Activated CD4-positive, alpha-beta T cell treated with anti-CD3 and anti-CD28 coated beads for 36 hours (primary cell): ENCODE data around the gene NRSN1. TPM values are rescaled to one million over a fixed set of nuclear protein-coding genes. Genes with fewer than 3 reads are reported as not detected.
A peak's percentile ranks its signal among the peaks of the same experiment; 100 is the strongest.
"Not testable (repeated sequence)": the region's sequence is repeated elsewhere in the genome, so short reads cannot be mapped to it uniquely, and the experiment has no call there.

Experiments used
- ATAC-seq: fragments of 200-7000 bp; cut with Tn5 transposase; one replicate; pipeline ENCODE4 v1.10.0; 2021; ENCODE audit warnings: mild to moderate bottlenecking, moderate library complexity
- CTCF ChIA-PET: fragments of 350-600 bp; sonication (Branson Sonifier 250); formaldehyde crosslinking; loops from one replicate; lab custom pipeline; 2021; ENCODE audit warnings: antibody characterized with exemption; lab: Charles Lee
- POLR2A ChIA-PET: fragments of 350-600 bp; sonication (Branson Sonifier 250); formaldehyde crosslinking; loops from one replicate; lab custom pipeline; 2021; ENCODE audit warnings: antibody characterized with exemption, inconsistent platforms; lab: Charles Lee
- DNase-seq: peaks from one replicate; pipeline ENCODE4 v3.0.0-alpha.2; 2020
- H3K27ac Mint-ChIP-seq: one replicate; pipeline ENCODE4 v1.8.0; 2021; ENCODE audit warnings: mixed read lengths
- H3K27me3 Mint-ChIP-seq: one replicate; pipeline ENCODE4 v1.8.0; 2021; ENCODE audit warnings: mixed read lengths
- H3K36me3 Mint-ChIP-seq: one replicate; pipeline ENCODE4 v1.8.0; 2021; ENCODE audit warnings: low read depth, mixed read lengths
- H3K4me1 Mint-ChIP-seq: one replicate; pipeline ENCODE4 v1.8.0; 2021; ENCODE audit warnings: mixed read lengths
- H3K4me3 Mint-ChIP-seq: one replicate; pipeline ENCODE4 v1.8.0; 2021; ENCODE audit warnings: mild to moderate bottlenecking, moderate library complexity, mixed read lengths
- H3K9me3 Mint-ChIP-seq: one replicate; pipeline ENCODE4 v1.8.0; 2021; ENCODE audit warnings: low read depth, mixed read lengths
- intact Hi-C, 2 experiments: fragments of 100-400 bp; cut with DNase I in 1 of 2; cut with micrococcal nuclease in 1 of 2; formaldehyde crosslinking; loops; one replicate each; pipeline versions ENCODE4 v1.14.2 to v1.15.1; 2022 to 2024; cut with DNase I, micrococcal nuclease
- total RNA-seq, 2 experiments: library from RNA; stranded (reverse); gene quantifications; one replicate each; pipeline ENCODE4 v1.2.3, GENCODE V29; 2021

The NRSN1 gene
- total RNA-seq, 2 experiments from 2014 or later = not detected

DNA sequence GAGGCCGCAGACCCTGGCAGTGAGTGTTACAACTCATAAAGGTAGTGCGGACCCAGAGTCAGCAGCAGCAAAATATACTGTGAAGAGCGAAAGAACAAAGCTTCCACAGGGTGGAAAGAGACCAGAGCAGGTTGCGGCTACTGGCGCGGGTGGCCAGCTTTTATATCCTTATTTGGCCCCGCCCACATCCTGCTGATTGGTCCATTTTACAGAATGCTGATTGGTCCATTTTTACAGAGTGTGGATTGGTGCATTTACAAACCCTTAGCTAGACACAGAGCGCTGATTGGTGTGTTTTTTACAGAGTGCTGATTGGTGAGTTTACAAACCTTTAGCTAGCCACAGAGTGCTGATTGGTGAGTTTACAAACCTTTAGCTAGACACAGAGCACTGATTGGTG, 16.7 kb downstream of the NRSN1 start:
- CTCF ChIA-PET = interaction anchor here (0.9 to 1.3 kb wide), 2 partner anchors 9 to 15 kb away, joined by 3 to 5 read pairs; no protein-coding TSS in a partner anchor
- intact Hi-C loops, H3K4me3 Mint-ChIP-seq, H3K4me1 Mint-ChIP-seq, H3K9me3 Mint-ChIP-seq, DNase-seq, H3K27ac Mint-ChIP-seq, H3K36me3 Mint-ChIP-seq, POLR2A ChIA-PET, H3K27me3 Mint-ChIP-seq, ATAC-seq: not testable (repeated sequence)

DNA sequence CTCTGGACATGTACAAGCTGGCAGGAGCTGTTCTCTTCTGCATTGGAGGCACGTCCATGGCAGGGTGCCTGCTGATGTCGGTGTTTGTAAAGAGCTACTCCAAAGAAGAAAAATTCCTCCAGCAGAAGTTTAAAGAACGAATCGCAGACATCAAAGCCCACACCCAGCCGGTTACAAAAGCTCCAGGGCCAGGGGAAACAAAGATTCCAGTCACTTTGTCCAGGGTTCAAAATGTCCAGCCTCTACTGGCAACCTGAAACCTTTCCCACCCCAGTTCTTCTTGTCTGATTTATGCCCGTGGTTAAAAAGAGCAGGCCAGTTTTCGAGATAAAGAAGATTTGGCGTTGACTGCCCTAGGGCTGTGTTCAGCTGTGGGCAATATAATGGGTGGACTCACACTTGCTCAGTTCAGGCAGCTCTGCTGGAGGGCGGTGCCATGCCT, 19.7 kb downstream of the NRSN1 start:
- no peaks in the 10 kb centered on the region for H3K36me3 Mint-ChIP-seq
- intact Hi-C loops = no loop called here
- DNase-seq = no peak
- H3K27me3 Mint-ChIP-seq = peaks cover 4% of the 10 kb centered on the region
- no peaks in the 10 kb centered on the region for H3K4me1 Mint-ChIP-seq
- no peak overlapping the region for H3K4me3 Mint-ChIP-seq
- H3K9me3 Mint-ChIP-seq = no peaks in the 10 kb centered on the region
- ATAC-seq = no peak
- H3K27ac Mint-ChIP-seq = no peak overlapping the region
- ChIA-PET CTCF (interaction anchor here (0.7 kb wide), 1 partner anchor 21 kb away, joined by 3 read pairs; no protein-coding TSS in a partner anchor), POLR2A (no interaction called here)

DNA sequence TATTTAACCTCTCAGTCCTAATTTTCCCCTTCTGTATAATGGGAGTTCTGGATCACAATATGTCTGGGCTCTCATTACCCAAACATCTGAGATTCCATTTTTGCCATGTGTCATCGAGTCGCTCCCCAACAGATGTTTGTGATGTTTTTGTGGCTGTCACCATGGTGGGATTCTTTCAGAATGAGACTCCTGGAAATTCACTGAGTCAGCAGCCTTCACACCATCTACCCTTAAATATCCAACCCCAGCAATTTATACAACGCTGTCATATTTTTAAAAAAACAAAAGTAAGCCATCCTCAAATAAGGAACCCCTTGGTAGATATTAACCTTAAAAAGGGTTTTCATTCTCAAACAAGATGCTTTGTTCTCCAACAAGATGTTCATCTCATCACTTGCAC, 20.9 kb downstream of the NRSN1 start:
- Mint-ChIP-seq H3K9me3 (peaks cover 2% of the 10 kb centered on the region), H3K27me3 (peaks cover 7% of the 10 kb centered on the region), H3K36me3 (no peaks in the 10 kb centered on the region), H3K27ac (no peak overlapping the region), H3K4me1 (no peaks in the 10 kb centered on the region), H3K4me3 (no peak overlapping the region)
- intact Hi-C loops = no loop called here
- ChIA-PET POLR2A (no interaction called here), CTCF (no interaction called here)
- DNase-seq (no peak), ATAC-seq (no peak)

DNA sequence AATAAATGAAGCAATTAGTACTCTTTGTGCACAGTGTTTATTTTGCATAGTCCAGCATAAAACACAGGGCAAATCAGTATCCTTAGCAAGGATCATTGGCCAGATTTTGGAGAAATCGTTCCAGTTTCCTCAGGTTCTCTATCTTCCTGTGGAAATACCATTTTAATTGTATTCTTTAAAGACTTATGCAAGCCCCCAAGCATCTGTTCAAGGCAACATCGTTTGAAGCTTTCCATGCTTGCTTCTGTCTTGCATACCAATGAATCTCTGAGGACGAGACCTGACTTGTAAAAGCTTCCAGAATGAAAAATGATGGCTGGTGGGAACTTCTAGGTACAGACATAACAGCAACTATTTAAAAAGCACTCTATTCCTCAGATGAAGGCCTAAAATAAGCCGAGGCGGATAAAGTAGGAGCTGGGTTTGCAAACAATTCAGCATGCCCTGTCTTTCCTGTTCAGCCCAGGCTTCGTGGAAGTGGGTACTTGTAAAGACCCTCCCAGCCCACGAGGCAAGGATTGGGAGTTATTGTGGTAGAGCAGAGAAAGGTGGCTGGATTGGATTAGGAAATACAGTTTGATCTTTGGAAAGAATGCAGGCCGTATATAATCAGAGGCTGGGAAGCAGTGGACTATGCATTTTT, 21.6 kb downstream of the NRSN1 start:
- no peaks in the 10 kb centered on the region for H3K4me1 Mint-ChIP-seq
- no peak for ATAC-seq
- no peak for DNase-seq

DNA sequence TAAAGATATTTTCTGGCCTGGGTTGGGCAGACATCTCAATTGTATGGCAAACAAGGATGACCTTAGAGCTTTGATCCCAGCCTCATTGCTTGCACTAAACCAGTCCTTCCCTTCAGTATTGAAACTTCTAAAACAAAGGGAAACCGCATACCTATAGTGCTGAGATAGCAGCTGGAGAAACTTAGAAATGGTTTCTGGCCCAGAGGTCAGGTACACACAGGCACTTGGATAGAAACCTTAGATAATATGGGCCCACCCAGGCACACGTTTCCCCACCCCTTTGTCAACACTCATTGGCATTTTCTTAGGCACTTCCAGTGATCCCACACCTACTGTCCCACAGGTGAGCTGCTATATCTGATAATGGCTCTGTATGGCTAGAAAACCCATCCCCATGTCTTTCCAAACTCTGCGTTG, 22.1 kb downstream of the NRSN1 start:
- Mint-ChIP-seq H3K4me1 (no peaks in the 10 kb centered on the region), H3K36me3 (no peaks in the 10 kb centered on the region), H3K27ac (no peak overlapping the region), H3K9me3 (peaks cover 2% of the 10 kb centered on the region), H3K4me3 (no peak overlapping the region), H3K27me3 (peaks cover 9% of the 10 kb centered on the region)
- CTCF ChIA-PET = no interaction called here
- DNase-seq (no peak), ATAC-seq (no peak)
- POLR2A ChIA-PET = no interaction called here
- intact Hi-C loops = no loop called here

More for the DNA sequence above, 21.6 kb downstream of the NRSN1 start:
- Mint-ChIP-seq H3K27me3 (peaks cover 7% of the 10 kb centered on the region), H3K36me3 (no peaks in the 10 kb centered on the region), H3K9me3 (peaks cover 2% of the 10 kb centered on the region), H3K4me3 (no peak overlapping the region), H3K27ac (no peak overlapping the region)
- ChIA-PET POLR2A (no interaction called here), CTCF (no interaction called here)
- intact Hi-C loops = no loop called here

DNA sequence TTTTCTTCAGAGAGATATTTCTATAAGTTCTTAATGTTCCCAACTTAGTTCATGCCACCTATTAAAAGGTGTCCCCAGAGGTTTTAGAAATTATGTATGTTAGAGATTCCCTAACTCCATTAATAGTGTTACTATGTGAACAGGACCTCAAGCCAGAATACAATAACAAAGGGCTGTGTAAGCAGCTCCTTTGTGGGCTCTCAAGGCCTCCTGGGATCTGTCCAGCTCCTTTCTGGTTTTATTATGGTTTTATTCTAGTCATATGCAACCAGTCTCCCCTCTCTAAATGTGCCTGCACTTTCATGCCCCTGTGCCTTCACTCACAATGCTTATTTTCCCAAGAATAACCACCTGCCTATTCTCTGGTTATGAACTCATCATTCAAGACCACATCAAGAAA, 22.7 kb downstream of the NRSN1 start:
- Mint-ChIP-seq H3K4me1 (no peaks in the 10 kb centered on the region), H3K27ac (no peak overlapping the region), H3K36me3 (no peaks in the 10 kb centered on the region), H3K27me3 (peaks cover 10% of the 10 kb centered on the region), H3K9me3 (peaks cover 2% of the 10 kb centered on the region), H3K4me3 (no peak overlapping the region)
- ATAC-seq (no peak), DNase-seq (no peak)
- POLR2A ChIA-PET = no interaction called here
- CTCF ChIA-PET = no interaction called here
- intact Hi-C loops = no loop called here

DNA sequence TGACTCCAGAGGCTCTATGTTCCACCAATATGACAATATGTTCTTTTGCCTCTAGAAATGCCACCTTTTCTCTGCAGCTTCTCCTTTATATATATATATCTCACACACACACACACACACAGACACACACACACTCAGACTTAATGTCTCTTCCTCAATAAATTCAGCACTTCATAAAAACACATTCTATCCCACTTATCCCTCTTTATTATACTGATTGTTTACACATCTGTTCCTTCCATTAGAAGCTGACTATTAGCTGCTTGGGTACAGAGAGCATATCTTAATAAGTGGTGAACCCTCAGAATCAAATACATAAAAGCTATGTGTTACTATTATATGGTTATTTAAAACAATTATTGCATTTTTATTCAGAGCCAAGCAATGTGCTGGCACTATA, 23.3 kb downstream of the NRSN1 start:
- POLR2A ChIA-PET = no interaction called here
- no peak for ATAC-seq
- Mint-ChIP-seq H3K27me3 (peaks cover 10% of the 10 kb centered on the region), H3K4me3 (no peak overlapping the region), H3K9me3 (peaks cover 2% of the 10 kb centered on the region), H3K27ac (no peak overlapping the region), H3K4me1 (no peaks in the 10 kb centered on the region), H3K36me3 (no peaks in the 10 kb centered on the region)
- intact Hi-C loops = no loop called here
- no peak for DNase-seq
- CTCF ChIA-PET = interaction anchor here (0.9 kb wide), 1 partner anchor 9 kb away, joined by 3 read pairs; no protein-coding TSS in a partner anchor

DNA sequence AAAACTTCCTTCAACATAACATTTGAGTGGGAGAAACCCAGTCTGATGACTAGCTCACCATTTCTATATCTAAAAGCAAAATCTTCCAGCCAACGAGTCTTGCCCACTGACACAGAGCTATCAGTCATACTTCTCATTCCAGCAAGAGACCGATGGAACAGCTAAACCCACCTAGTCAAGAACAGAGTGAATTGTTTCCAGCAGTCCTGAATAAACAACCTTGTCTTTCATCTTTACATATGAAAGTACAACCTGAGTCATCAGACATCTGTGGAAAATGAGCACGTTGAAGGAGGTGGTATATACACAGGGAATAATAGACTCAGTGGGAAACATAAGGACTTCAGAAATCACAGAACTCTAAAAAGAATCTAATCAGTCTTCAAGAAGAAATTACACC, 23.8 kb downstream of the NRSN1 start:
- no peak overlapping the region for H3K27ac Mint-ChIP-seq
- ATAC-seq = no peak
- no peaks in the 10 kb centered on the region for H3K36me3 Mint-ChIP-seq
- POLR2A ChIA-PET = no interaction called here
- CTCF ChIA-PET = interaction anchor here (0.6 to 0.9 kb wide), 2 partner anchors 9 to 409 kb away, joined by 3 read pairs; no protein-coding TSS in a partner anchor
- no peak for DNase-seq
- peaks cover 2% of the 10 kb centered on the region for H3K9me3 Mint-ChIP-seq
- intact Hi-C loops = no loop called here
- H3K4me3 Mint-ChIP-seq = no peak overlapping the region
- H3K27me3 Mint-ChIP-seq = peaks cover 10% of the 10 kb centered on the region
- no peaks in the 10 kb centered on the region for H3K4me1 Mint-ChIP-seq

DNA sequence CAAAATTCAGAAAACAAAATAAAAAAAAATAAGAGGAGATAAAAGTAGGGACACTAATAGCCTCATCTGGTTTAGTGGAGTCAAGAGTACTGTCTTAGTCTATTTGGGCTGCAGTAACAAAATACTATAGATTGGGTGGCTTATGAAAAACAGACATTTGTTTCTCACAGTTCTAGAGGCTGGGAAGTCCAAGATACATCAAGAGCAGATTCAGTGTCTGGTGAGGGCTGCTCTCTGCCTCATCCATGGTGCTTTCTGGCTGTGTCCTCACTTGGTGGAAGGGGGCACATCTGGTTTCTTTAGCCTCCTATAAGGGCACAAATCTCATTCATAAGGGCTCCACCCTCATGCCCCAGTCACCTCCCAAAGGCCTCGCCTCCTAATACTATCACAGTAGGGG, 26.0 kb downstream of the NRSN1 start:
- ChIA-PET POLR2A (no interaction called here), CTCF (no interaction called here)
- H3K36me3 Mint-ChIP-seq = no peaks in the 10 kb centered on the region
- peaks cover 19% of the 10 kb centered on the region for H3K27me3 Mint-ChIP-seq
- H3K27ac Mint-ChIP-seq = no peak overlapping the region
- H3K4me1 Mint-ChIP-seq = no peaks in the 10 kb centered on the region
- DNase-seq (no peak), ATAC-seq (no peak)
- H3K9me3 Mint-ChIP-seq = peaks cover 2% of the 10 kb centered on the region
- H3K4me3 Mint-ChIP-seq = no peak overlapping the region
- intact Hi-C loops = no loop called here

DNA sequence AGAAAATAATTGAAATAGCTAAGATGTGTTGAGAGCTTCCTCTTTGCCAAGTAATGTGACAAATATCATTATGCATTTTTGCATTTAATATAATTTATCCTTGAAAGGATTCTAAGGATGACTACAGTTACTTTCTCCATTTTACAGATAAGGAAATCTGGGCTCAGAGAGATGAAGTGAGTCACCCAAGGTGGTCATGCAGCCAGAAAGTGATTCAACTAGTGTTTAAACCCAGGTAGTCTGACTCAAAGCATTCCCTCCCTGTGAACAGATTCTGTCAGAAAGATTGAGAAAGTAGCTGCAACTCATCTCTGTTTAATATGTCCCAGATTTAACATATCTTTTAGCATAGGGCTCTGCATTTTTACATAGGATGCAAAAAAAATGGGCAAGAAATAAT, 28.1 kb downstream of the NRSN1 start:
- CTCF ChIA-PET = no interaction called here
- no peaks in the 10 kb centered on the region for H3K36me3 Mint-ChIP-seq
- peaks cover 2% of the 10 kb centered on the region for H3K9me3 Mint-ChIP-seq
- ATAC-seq = peak; percentile 53
- intact Hi-C loops = no loop called here
- POLR2A ChIA-PET = no interaction called here
- H3K27ac Mint-ChIP-seq = no peak overlapping the region
- H3K4me1 Mint-ChIP-seq = no peaks in the 10 kb centered on the region
- H3K4me3 Mint-ChIP-seq = no peak overlapping the region
- H3K27me3 Mint-ChIP-seq = peaks cover 24% of the 10 kb centered on the region
- DNase-seq = no peak

DNA sequence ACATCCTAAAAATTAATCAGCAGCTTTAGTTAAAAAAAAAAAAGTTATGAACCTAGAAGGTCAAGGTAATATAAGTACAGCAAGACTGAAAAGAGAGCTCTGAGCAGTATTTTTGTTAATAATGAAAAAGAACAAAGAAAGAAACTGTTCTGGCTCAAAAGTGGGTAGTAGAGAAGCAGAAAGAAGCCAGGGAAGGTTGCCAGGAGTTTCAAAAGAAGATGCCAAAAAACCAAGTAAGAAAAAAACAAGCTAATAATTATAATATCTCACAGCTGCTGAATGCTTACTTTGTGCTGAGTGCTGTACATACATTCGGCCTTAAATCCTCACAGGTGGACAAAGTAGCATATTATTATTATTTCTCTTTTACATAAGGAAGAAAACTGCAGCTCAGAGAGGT, 31.9 kb downstream of the NRSN1 start:
- no peak overlapping the region for H3K4me3 Mint-ChIP-seq
- H3K9me3 Mint-ChIP-seq = no peaks in the 10 kb centered on the region
- intact Hi-C loops = no loop called here
- ChIA-PET CTCF (interaction anchor here (0.7 to 1.0 kb wide), 2 partner anchors 14 to 75 kb away, joined by 3 read pairs; no protein-coding TSS in a partner anchor), POLR2A (no interaction called here)
- peaks cover 19% of the 10 kb centered on the region for H3K27me3 Mint-ChIP-seq
- no peak for DNase-seq
- no peak for ATAC-seq
- H3K27ac Mint-ChIP-seq = no peak overlapping the region
- no peaks in the 10 kb centered on the region for H3K36me3 Mint-ChIP-seq
- H3K4me1 Mint-ChIP-seq = no peaks in the 10 kb centered on the region

DNA sequence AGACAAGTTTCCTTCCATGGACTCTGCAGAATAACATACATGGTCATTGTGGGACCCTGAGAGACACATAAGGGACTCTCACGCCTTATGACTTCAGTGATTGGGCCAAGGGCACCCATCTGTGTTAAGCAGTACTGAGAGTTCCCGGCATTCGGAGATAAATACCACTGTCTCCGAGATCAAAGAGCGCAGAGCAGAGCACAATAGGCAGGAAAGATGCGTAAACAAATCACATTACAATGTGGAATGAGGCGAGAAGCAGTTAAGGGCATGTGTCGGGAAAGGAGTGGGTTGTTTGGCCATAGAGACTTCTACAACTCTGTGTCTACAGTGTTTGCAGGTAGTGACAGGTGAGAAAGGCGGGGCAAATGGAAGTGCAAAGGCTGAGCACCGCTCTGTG, 57.6 kb downstream of the NRSN1 start:
- Mint-ChIP-seq H3K4me1 (no peaks in the 10 kb centered on the region), H3K27me3 (peaks cover 2% of the 10 kb centered on the region), H3K4me3 (no peak overlapping the region), H3K27ac (no peak overlapping the region), H3K36me3 (no peaks in the 10 kb centered on the region), H3K9me3 (no peaks in the 10 kb centered on the region)
- DNase-seq = no peak
- intact Hi-C loops = no loop called here
- ATAC-seq = no peak
- POLR2A ChIA-PET = no interaction called here
- CTCF ChIA-PET = no interaction called here
